ENCODE results near the gene HPS4. TPM values are rescaled to one million over a fixed set of nuclear protein-coding genes. Genes with fewer than 3 reads are reported as not detected.

Gene HPS4
- total and polyA plus RNA-seq, 10 of the 15 experiments (the other 5 are each of a cell fraction or from before 2014, with no cell fraction given), result 11.7 to 36.7 (median 30.8) TPM

DNA sequence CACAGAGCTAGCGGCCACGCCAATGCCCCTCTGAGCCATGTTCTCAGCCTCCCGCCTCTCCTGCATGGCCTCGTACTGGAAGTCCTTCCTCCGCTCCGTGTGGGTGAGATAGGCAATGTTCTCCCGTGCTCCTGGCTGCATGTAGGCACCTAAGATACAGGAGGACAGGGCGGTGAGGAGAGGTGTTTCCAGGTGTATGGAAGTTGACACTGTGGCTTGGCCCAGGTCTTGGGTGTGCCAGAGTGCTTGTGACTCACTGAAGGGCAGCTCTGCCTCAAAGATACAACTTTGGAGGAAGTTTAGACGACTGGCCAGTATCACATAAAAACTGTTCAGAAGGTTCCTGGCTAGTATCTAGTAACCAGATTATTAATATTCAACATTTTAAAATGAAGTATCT, 8.6 kb upstream of the HPS4 start:
- Histone ChIP-seq H3K27me3 (replicated peaks in 1 of 2; ENCODE audit: control insufficient read depth in 2 of 2, insufficient read depth in 2 of 2, low read length in 1 of 2) (no peaks in the 10 kb centered on the region), H4K20me1 (ENCODE audit: control insufficient read depth, insufficient read depth) (no peaks in the 10 kb centered on the region), H3K4me1 (ENCODE audit: control insufficient read depth, insufficient read depth, low read length) (no peaks in the 10 kb centered on the region), H3K4me2 (ENCODE audit: control insufficient read depth, insufficient read depth) (no peak overlapping the region), H3K27ac (ENCODE audit: control insufficient read depth, insufficient read depth) (no peak overlapping the region), H3K36me3 (ENCODE audit: control insufficient read depth in 2 of 2, insufficient read depth in 2 of 2, low read length in 1 of 2) (peaks cover 33 to 46% of the 10 kb centered on the region in 2 experiments), H2AFZ (ENCODE audit: control insufficient read depth, low read depth, low read length) (no peak overlapping the region), H3K9ac (ENCODE audit: control insufficient read depth, insufficient read depth, low read length) (no peak overlapping the region), H3K4me3 (no peak overlapping the region), H3K79me2 (ENCODE audit: control insufficient read depth, insufficient read depth, low read length) (no peaks in the 10 kb centered on the region), H3K9me3 (replicated peaks; ENCODE audit: control insufficient read depth, insufficient read depth, low read length) (no peaks in the 10 kb centered on the region)
- DNase-seq (ENCODE audit: low read depth, low spot score) (no peak), ATAC-seq (no peak), FAIRE-seq (no peak)
- TSS peak; percentile 16 for BruUV-seq (replicated peaks)
- in situ Hi-C loops (cut with MboI) (no loop called here), intact Hi-C loops (cut with micrococcal nuclease; ENCODE audit: unreplicated experiment) (no loop called here)
- ChIA-PET CTCF (interaction anchor here (1.4 to 1.7 kb wide), 2 partner anchors 11 to 173 kb away, joined by 4 to 5 read pairs; no protein-coding TSS in a partner anchor), SMC1A (ENCODE audit: uncharacterized antibody, unreplicated experiment) (interaction anchor here (1.6 kb wide), 1 partner anchor 10 kb away, joined by 9 read pairs; no protein-coding TSS in a partner anchor), POLR2A (no interaction called here), RAD21 (ENCODE audit: unreplicated experiment) (no interaction called here)
- WGBS (ENCODE audit: insufficient coverage, insufficient replicate concordance, low lambda C conversion rate, missing lambda C conversion rate), result 91% methylated on average over 9 of the region's 9 CpGs
- TF ChIP-seq ZNF622 (IDR thresholded peaks at IDR 0.05) (no peak), CHD2 (IDR thresholded peaks at IDR 0.05; ENCODE audit: borderline replicate concordance, low read depth, low read length) (no peak), POLR2A (IDR thresholded peaks at IDR 0.05; ENCODE audit: low read depth, low read length) (peak; percentile 49; the same call in 1 of the 2 replicates)

DNA sequence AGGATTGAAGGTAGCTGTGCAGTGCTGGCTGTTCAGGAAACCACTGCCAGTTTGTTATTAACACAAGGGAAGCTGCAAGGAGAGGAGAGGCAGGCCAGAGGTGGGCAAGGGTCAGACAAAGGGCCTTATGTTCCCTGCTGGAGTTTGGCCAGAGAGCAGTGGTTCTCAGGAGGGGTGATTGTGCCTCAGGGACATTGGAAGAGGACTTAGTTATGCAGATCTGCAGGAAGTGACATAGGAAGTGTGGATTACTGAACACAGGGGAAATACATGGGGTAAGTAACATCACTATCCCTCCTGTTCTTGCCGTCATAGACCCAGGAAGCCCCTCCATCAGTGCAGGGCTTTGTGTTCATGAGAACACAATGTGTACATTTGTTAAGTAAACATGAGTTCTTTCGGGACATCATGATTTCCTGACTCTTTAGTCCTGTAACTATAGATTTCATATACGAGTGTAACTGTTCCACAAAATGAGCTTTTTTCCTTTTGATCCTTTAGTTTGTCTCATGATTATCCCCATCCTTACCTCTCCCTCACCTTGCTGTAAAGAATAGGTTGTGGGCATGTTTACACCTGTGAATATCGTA, 6.0 kb upstream of the HPS4 start:
- H3K79me2 ChIP-seq (ENCODE audit: control insufficient read depth, insufficient read depth, low read length), result peaks cover 9% of the 10 kb centered on the region
- CTCF ChIA-PET, result interaction anchor here (1.0 to 1.5 kb wide), 2 partner anchors 27 to 154 kb away, joined by 3 to 4 read pairs; no protein-coding TSS in a partner anchor
- TF ChIP-seq NFIC (IDR thresholded peaks at IDR 0.05; ENCODE audit: low read depth, low read length) (no peak), POLR2AphosphoS5 (IDR thresholded peaks at IDR 0.05; ENCODE audit: low read length) (no peak), POLR2A (IDR thresholded peaks at IDR 0.05; ENCODE audit: low read depth, low read length) (no peak; the same call in 1 of the 2 replicates)
- TF ChIP-seq, protein P1, sequence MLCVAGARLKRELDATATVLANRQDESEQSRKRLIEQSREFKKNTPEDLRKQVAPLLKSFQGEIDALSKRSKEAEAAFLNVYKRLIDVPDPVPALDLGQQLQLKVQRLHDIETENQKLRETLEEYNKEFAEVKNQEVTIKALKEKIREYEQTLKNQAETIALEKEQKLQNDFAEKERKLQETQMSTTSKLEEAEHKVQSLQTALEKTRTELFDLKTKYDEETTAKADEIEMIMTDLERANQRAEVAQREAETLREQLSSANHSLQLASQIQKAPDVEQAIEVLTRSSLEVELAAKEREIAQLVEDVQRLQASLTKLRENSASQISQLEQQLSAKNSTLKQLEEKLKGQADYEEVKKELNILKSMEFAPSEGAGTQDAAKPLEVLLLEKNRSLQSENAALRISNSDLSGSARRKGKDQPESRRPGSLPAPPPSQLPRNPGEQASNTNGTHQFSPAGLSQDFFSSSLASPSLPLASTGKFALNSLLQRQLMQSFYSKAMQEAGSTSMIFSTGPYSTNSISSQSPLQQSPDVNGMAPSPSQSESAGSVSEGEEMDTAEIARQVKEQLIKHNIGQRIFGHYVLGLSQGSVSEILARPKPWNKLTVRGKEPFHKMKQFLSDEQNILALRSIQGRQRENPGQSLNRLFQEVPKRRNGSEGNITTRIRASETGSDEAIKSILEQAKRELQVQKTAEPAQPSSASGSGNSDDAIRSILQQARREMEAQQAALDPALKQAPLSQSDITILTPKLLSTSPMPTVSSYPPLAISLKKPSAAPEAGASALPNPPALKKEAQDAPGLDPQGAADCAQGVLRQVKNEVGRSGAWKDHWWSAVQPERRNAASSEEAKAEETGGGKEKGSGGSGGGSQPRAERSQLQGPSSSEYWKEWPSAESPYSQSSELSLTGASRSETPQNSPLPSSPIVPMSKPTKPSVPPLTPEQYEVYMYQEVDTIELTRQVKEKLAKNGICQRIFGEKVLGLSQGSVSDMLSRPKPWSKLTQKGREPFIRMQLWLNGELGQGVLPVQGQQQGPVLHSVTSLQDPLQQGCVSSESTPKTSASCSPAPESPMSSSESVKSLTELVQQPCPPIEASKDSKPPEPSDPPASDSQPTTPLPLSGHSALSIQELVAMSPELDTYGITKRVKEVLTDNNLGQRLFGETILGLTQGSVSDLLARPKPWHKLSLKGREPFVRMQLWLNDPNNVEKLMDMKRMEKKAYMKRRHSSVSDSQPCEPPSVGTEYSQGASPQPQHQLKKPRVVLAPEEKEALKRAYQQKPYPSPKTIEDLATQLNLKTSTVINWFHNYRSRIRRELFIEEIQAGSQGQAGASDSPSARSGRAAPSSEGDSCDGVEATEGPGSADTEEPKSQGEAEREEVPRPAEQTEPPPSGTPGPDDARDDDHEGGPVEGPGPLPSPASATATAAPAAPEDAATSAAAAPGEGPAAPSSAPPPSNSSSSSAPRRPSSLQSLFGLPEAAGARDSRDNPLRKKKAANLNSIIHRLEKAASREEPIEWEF (IDR thresholded peaks at IDR 0.05; ENCODE audit: insufficient replicate concordance, low read depth, low read length), result no peak
- in situ Hi-C loops (cut with MboI), result no loop called here
- DNase-seq (ENCODE audit: low read depth, low spot score) (no peak), FAIRE-seq (no peak), ATAC-seq (no peak)
- no peak overlapping the region for H2AFZ ChIP-seq (ENCODE audit: control insufficient read depth, low read depth, low read length)
- H3K4me1 ChIP-seq (ENCODE audit: control insufficient read depth, insufficient read depth, low read length), result no peaks in the 10 kb centered on the region; the same call in 1 of the 2 replicates
- intact Hi-C loops (cut with micrococcal nuclease; ENCODE audit: unreplicated experiment), result no loop called here
- H3K27me3 ChIP-seq (replicated peaks in 1 of 2; ENCODE audit: control insufficient read depth in 2 of 2, insufficient read depth in 2 of 2, low read length in 1 of 2), result no peaks in the 10 kb centered on the region
- POLR2A ChIA-PET, result interaction anchor here (0.7 kb wide), 1 partner anchor 21 kb away, joined by 3 read pairs; no protein-coding TSS in a partner anchor
- no peak overlapping the region for H3K4me3 ChIP-seq
- no TSS peak for BruUV-seq (replicated peaks)
- no peaks in the 10 kb centered on the region for H4K20me1 ChIP-seq (ENCODE audit: control insufficient read depth, insufficient read depth)
- no peaks in the 10 kb centered on the region for H3K9me3 ChIP-seq (replicated peaks; ENCODE audit: control insufficient read depth, insufficient read depth, low read length)
- 86% methylated on average over 4 of the region's 4 CpGs for WGBS (ENCODE audit: insufficient coverage, insufficient replicate concordance, low lambda C conversion rate, missing lambda C conversion rate)
- H3K9ac ChIP-seq (ENCODE audit: control insufficient read depth, insufficient read depth, low read length), result no peak overlapping the region
- SMC1A ChIA-PET (ENCODE audit: uncharacterized antibody, unreplicated experiment), result no interaction called here
- no peak overlapping the region for H3K4me2 ChIP-seq (ENCODE audit: control insufficient read depth, insufficient read depth)
- RAD21 ChIA-PET (ENCODE audit: unreplicated experiment), result interaction anchor here (0.6 kb wide), 2 partner anchors 89 to 117 kb away, joined by 3 to 4 read pairs; no protein-coding TSS in a partner anchor
- H3K36me3 ChIP-seq (ENCODE audit: control insufficient read depth in 2 of 2, insufficient read depth in 2 of 2, low read length in 1 of 2), result peaks cover 22 to 32% of the 10 kb centered on the region in 2 experiments
- H3K27ac ChIP-seq (ENCODE audit: control insufficient read depth, insufficient read depth), result no peak overlapping the region

All from GM12878 (cell line).